K562 (cell line): ENCODE results near the gene SEC23B. TPM values are rescaled to one million over a fixed set of nuclear protein-coding genes. Genes with fewer than 3 reads are reported as not detected.

Experiments used
- ATAC-seq: fragments of 200-7000 bp; cut with Tn5 transposase; 3 replicates; pipeline ENCODE4 v1.9.1; 2020; ENCODE audit warnings: moderate library complexity
- BruUV-seq: library from RNA; stranded (reverse); fragments of 400-500 nt; replicated peaks from 2 replicates; lab custom pipeline; 2021; lab: Mats Ljungman, UMichigan
- CTCF ChIA-PET: fragments of 300-600 bp; formaldehyde crosslinking; extraction: SDS; loops from one replicate; lab custom pipeline; 2021; ENCODE audit warnings: low intra/inter-chr PET ratio; lab: Yijun Ruan, JAX
- POLR2A ChIA-PET: fragments of 300-600, 350-650 bp; sonication (Branson Sonifier 250); formaldehyde crosslinking; extraction: SDS; loops from one replicate; lab custom pipeline; 2021; ENCODE audit warnings: antibody characterized with exemption, inconsistent platforms; lab: Yijun Ruan, JAX
- DNase-seq, 4 experiments: peaks; one replicate each; pipeline versions ENCODE4 v3.0.0 to v3.0.0-alpha.2; 2011 to 2018; ENCODE audit warnings: low spot score in 3 of 4, mixed read lengths in 3 of 4; ENCODE audit errors: extremely low read depth in 1 of 4
- FAIRE-seq: peaks from 2 replicates; lab custom pipeline; 2011; peaks lifted over from hg19 to GRCh38; lab: Jason Lieb, UNC
- H2AFZ ChIP-seq: 2 replicates; pipeline ENCODE4 v1.6.0; 2011; ENCODE audit warnings: low read depth, low read length, control low read depth, inconsistent platforms
- H3K27ac ChIP-seq: fragments of 200-600 bp; 3 replicates; pipeline ENCODE4 v1.8.0; 2011; ENCODE audit warnings: low read depth, mild to moderate bottlenecking, control low read depth, inconsistent platforms, low read length, moderate library complexity, mixed read lengths; ENCODE audit errors: extremely low read depth
- H3K27me3 ChIP-seq, 2 experiments: fragments of 300-600 bp in 1 of 2; 2 replicates in 1 of 2; 3 replicates in 1 of 2; pipeline versions ENCODE4 v1.6.0 to v1.8.0; 2011; ENCODE audit warnings: inconsistent platforms in 2 of 2, low read length in 2 of 2, mild to moderate bottlenecking in 1 of 2, mixed read lengths in 1 of 2, moderate library complexity in 1 of 2; ENCODE audit not compliant: control insufficient read depth in 2 of 2, insufficient read depth in 2 of 2
- H3K36me3 ChIP-seq: fragments of 300-600 bp; 3 replicates; pipeline ENCODE4 v1.8.0; 2011; ENCODE audit warnings: mild to moderate bottlenecking, low read length, inconsistent platforms; ENCODE audit not compliant: control insufficient read depth, insufficient read depth
- H3K4me1 ChIP-seq, 2 experiments: fragments of 200-600 bp in 1 of 2; replicated peaks in 1 of 2; 2 replicates in 1 of 2; 3 replicates in 1 of 2; pipeline versions ENCODE4 v1.5.1 to v1.8.0; 2011; ENCODE audit warnings: inconsistent platforms in 2 of 2, low read length in 2 of 2, mild to moderate bottlenecking in 1 of 2, mixed read lengths in 1 of 2, moderate library complexity in 1 of 2; ENCODE audit not compliant: control insufficient read depth in 2 of 2, insufficient read depth in 2 of 2
- H3K4me2 ChIP-seq: 2 replicates; pipeline ENCODE4 v1.6.1; 2011; ENCODE audit warnings: low read length, control low read depth, inconsistent platforms, mixed read lengths; ENCODE audit not compliant: insufficient read depth
- H3K4me3 ChIP-seq: fragments of 200-600 bp; sonication (generic), shearing (Covaris generic); 2 replicates; pipeline ENCODE4 v1.5.1; 2016; ENCODE audit warnings: control low read depth, inconsistent platforms
- H3K79me2 ChIP-seq: fragments of 200-600 bp; 3 replicates; pipeline ENCODE4 v1.8.0; 2011; ENCODE audit warnings: low read length, inconsistent platforms; ENCODE audit not compliant: control insufficient read depth, insufficient read depth
- H3K9ac ChIP-seq, 2 experiments: 2 replicates each; pipeline versions ENCODE4 v1.6.0 to v1.6.1; 2011; ENCODE audit warnings: low read depth in 2 of 2, low read length in 2 of 2, control low read depth in 1 of 2, inconsistent platforms in 1 of 2, mild to moderate bottlenecking in 1 of 2, mixed read lengths in 1 of 2; ENCODE audit not compliant: insufficient read depth in 1 of 2
- H3K9me1 ChIP-seq: one replicate; pipeline ENCODE4 v1.6.0; 2011; ENCODE audit warnings: inconsistent platforms, mild to moderate bottlenecking, low read length, moderate library complexity; ENCODE audit not compliant: control insufficient read depth, insufficient read depth
- H3K9me3 ChIP-seq: replicated peaks from 2 replicates; pipeline ENCODE4 v1.5.1; 2011; ENCODE audit warnings: low read depth, low read length, inconsistent platforms; ENCODE audit not compliant: control insufficient read depth, insufficient read depth
- H4K20me1 ChIP-seq: replicated peaks from 2 replicates; pipeline ENCODE4 v1.6.1; 2011; ENCODE audit warnings: low read length, inconsistent platforms, mixed read lengths; ENCODE audit not compliant: control insufficient read depth, insufficient read depth
- ELF1 ChIP-seq: fragments of 200-800 bp; sonication (Bioruptor generic); IDR thresholded peaks from 2 replicates; pipeline ENCODE4 v1.6.1; 2016; ENCODE audit warnings: missing genetic modification characterization, missing compliant biosample characterization
- MEIS2 ChIP-seq: fragments of 450-650 bp; IDR thresholded peaks from 2 replicates; pipeline ENCODE4 v1.6.1; 2014; ENCODE audit warnings: mild to moderate bottlenecking; ENCODE audit not compliant: partially characterized antibody
- PRDM10 ChIP-seq: fragments of 450-650 bp; IDR thresholded peaks from 2 replicates; pipeline ENCODE4 v1.6.1; 2018; ENCODE audit not compliant: partially characterized antibody
- PRPF4 ChIP-seq: fragments of 200-400 bp; formaldehyde crosslinking; IDR thresholded peaks from one replicate; pipeline ENCODE4 v1.6.1; 2017; ENCODE audit warnings: low read length, low read depth, mild to moderate bottlenecking; ENCODE audit not compliant: insufficient read depth, poor library complexity, severe bottlenecking
- RREB1 ChIP-seq: fragments of 250-450 bp; sonication (Bioruptor Pico); IDR thresholded peaks from 2 replicates; pipeline ENCODE4 v1.4.0; 2020
- ZFP36 ChIP-seq: fragments of 150-350 bp; IDR thresholded peaks from 2 replicates; pipeline ENCODE4 v1.6.1; 2018; ENCODE audit warnings: low read length, low read depth; ENCODE audit not compliant: partially characterized antibody
- WGBS: fragments of 100-300 bp; shearing (Covaris generic); methylation state at CpG from one replicate; pipeline ENCODE4 v1.1.6; 2016; ENCODE audit warnings: low coverage, mixed read lengths; ENCODE audit not compliant: insufficient coverage; ENCODE audit errors: missing lambda C conversion rate; 5-methylcytosine and 5-hydroxymethylcytosine counted together
- in situ Hi-C: fragments of 300-500 bp; cut with MboI; formaldehyde crosslinking; loops from 4 replicates; pipeline ENCODE4 v1.15.0; 2018; ENCODE audit warnings: inconsistent platforms, mixed read lengths
- intact Hi-C: fragments of 100-400 bp; cut with micrococcal nuclease; formaldehyde crosslinking; loops from 2 replicates; pipeline ENCODE4 v1.14.2; 2022
- polyA plus RNA-seq, 8 experiments: library from polyadenylated mRNA; depleted of rRNA in 4 of 8; stranded (reverse) in 5 of 8; unstranded in 3 of 8; fragments of >200 nt; fragmentation: Nextera tagmentation in 2 of 8; fragmentation: Illumina TruSeq in 1 of 8; extraction: Ambion mirVana in 2 of 8; extraction: Trizol in 1 of 8; gene quantifications; 2 replicates each; pipeline versions ENCODE4 v1.2.1 to v1.2.3, GENCODE V29; 2011 to 2014; ENCODE audit warnings: inconsistent platforms in 1 of 8, missing spikeins in 1 of 8
- total RNA-seq, 7 experiments: library from RNA; depleted of rRNA in 6 of 7; stranded (reverse); fragments of >200 nt in 6 of 7; fragmentation: Illumina TruSeq in 2 of 7; extraction: Trizol in 2 of 7; gene quantifications; 2 replicates each; pipeline versions ENCODE4 v1.2.1 to v1.2.3, GENCODE V29; 2011 to 2021; ENCODE audit warnings: low replicate concordance in 1 of 7
- TF ChIP-seq, protein P1 (sequence below): fragments of 250-450 bp; sonication (Bioruptor Pico); IDR thresholded peaks from 2 replicates; pipeline ENCODE4 v1.8.0; 2022; ENCODE audit warnings: inconsistent platforms

The SEC23B gene
- total and polyA plus RNA-seq, 9 of the 15 experiments (the other 6 are each of a cell fraction or from before 2014, with no cell fraction given), result 31.7 to 70.2 (median 38.5) TPM

DNA sequence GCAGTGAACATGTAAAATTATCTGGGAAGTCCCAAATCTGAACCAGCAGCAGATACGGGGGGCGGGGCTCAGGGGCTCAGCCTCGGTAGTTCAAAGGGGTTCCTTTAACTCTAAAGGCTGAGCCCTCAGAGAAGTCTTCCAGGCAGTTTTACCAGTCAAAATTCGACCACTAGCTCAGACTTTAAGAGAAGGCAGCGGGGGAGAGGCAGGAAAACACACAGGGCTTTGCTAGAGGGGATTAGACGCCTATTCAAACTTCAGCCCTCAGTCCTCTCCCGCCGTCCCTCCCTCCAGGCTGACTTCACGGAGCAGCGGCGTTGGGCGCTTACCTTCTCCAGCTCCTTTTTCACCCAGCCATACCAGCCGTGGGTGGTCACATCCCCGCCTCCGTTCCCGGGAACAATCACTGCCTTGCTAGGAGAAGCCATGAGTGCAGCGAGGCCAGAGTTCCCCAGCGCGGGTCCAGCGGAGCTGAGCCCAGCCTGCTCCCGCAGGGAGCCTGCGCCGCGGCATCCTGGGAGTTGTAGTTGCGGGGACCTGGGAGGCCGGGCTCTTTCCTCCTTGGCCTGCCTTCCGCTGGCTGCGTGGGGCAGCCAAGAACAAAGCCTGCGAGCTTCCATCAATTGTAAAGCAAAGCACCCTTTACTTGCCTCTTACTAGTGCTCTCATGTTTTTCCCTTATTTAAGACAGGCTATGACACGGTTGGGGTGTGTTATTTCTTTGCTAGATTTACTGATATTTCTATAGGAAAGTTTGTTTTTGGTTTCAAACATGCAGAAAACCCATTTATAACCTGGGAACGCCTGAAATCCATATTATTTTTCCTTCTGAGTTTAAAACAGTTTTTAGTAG lies 10.8 kb upstream of the SEC23B start, which contains the start of gene RBBP9 (continued):
- no peak for TF ChIP-seq PRDM10

- H3K9ac ChIP-seq, result no peak overlapping the region
- ChIA-PET POLR2A (interaction anchor here (0.9 to 1.8 kb wide), 2 partner anchors 10 to 526 kb away, joined by 3 to 6 read pairs; partner anchors contain the start of gene SEC23B), CTCF (no interaction called here)
- ATAC-seq, result no peak
- no peak for DNase-seq
- no peaks in the 10 kb centered on the region for H3K9me3 ChIP-seq
- H3K4me1 ChIP-seq, result peaks cover 0 to 2% of the 10 kb centered on the region in 2 experiments; a peak in 1 of 5 replicates
- H3K4me2 ChIP-seq, result no peak overlapping the region
- in situ Hi-C loops (no loop called here), intact Hi-C loops (no loop called here)
- H3K27ac ChIP-seq, result no peak overlapping the region
- BruUV-seq, result no TSS peak
- H3K36me3 ChIP-seq, result no peaks in the 10 kb centered on the region
- no peak for TF ChIP-seq ZFP36
- TF ChIP-seq ELF1 (tag), result 0 out of 2 replicates have a peak, but pooled peaks have one; percentile 19
- TF ChIP-seq, protein P1, sequence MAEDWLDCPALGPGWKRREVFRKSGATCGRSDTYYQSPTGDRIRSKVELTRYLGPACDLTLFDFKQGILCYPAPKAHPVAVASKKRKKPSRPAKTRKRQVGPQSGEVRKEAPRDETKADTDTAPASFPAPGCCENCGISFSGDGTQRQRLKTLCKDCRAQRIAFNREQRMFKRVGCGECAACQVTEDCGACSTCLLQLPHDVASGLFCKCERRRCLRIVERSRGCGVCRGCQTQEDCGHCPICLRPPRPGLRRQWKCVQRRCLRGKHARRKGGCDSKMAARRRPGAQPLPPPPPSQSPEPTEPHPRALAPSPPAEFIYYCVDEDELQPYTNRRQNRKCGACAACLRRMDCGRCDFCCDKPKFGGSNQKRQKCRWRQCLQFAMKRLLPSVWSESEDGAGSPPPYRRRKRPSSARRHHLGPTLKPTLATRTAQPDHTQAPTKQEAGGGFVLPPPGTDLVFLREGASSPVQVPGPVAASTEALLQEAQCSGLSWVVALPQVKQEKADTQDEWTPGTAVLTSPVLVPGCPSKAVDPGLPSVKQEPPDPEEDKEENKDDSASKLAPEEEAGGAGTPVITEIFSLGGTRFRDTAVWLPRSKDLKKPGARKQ, result no peak
- no peak for TF ChIP-seq MEIS2
- TF ChIP-seq PRPF4, result no peak
- TF ChIP-seq RREB1 (CRISPR knock-in tag), result no peak
- no peaks in the 10 kb centered on the region for H3K27me3 ChIP-seq
- no peaks in the 10 kb centered on the region for H3K9me1 ChIP-seq
- H4K20me1 ChIP-seq, result no peaks in the 10 kb centered on the region
- no peak overlapping the region for H3K4me3 ChIP-seq
- H3K79me2 ChIP-seq, result no peaks in the 10 kb centered on the region
- WGBS, result 65% methylated on average over 3 of the region's 3 CpGs
- no peak for FAIRE-seq
- peak overlapping the region; percentile 96 for H2AFZ ChIP-seq
Observed at GRCh38 chr20:18497603-18498002, 10.1 kb upstream of the SEC23B start.
